IPS-18c (cell line): Measurements from ENCODE around the gene ERAL1.
"Not testable (repeated sequence)": the region's sequence is repeated elsewhere in the genome, so short reads cannot be mapped to it uniquely, and the experiment has no call there.

Experiments
- H3K4me3 ChIP-seq: 2 replicates; pipeline ENCODE4 v1.7.0; 2013; ENCODE audit warnings: low read depth, mild to moderate bottlenecking, low read length, moderate library complexity; ENCODE audit not compliant: insufficient read depth
- H3K9me3 ChIP-seq: one replicate; pipeline ENCODE4 v1.6.1; 2013; ENCODE audit warnings: mild to moderate bottlenecking, low read length, moderate library complexity; ENCODE audit not compliant: control insufficient read depth, insufficient read depth

The ERAL1 gene

DNA sequence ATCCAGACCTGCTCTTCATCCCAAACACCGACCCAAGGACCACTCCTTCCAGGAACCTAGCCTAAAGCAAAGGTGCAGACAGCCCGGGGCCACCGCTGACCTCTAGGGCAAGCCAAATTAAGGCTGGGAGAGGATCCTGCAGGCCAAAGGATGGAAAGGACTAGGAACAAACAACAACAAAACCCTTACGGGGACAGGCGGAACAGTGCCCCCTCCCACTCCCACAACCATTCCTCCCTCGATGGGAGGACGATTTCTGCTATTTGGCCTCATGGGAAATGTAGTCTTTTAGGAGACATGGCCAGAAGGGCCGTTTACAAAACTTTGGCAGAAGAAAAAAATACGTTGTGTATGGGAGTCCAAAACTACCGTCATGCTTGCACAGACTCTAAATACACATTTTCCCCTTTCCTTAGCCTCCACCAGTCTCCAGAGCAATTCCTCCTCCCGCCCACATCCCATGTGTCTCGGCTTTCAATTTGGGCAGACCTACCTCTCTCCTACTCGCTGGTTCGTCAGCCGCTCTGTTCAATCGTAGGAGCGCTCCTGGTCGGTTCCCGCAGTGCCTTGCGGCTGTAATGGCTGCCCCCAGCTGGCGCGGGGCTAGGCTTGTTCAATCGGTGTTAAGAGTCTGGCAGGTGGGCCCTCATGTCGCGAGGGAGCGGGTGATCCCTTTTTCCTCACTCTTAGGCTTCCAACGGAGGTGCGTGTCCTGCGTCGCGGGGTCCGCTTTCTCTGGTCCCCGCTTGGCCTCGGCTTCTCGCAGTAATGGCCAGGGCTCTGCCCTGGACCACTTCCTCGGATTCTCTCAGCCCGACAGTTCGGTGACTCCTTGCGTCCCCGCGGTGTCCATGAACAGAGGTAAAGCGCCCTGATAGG lies at the start of gene ERAL1:
TSS of gene ERAL1 (plus strand) at position 560 of the 879 bp plus-strand sequence. CDS start at position 579, 19 bp downstream.
- Histone ChIP-seq H3K4me3 (peak within 1 kb of the TSS; percentile 85), H3K9me3 (no peaks in the 10 kb centered on the region)

DNA sequence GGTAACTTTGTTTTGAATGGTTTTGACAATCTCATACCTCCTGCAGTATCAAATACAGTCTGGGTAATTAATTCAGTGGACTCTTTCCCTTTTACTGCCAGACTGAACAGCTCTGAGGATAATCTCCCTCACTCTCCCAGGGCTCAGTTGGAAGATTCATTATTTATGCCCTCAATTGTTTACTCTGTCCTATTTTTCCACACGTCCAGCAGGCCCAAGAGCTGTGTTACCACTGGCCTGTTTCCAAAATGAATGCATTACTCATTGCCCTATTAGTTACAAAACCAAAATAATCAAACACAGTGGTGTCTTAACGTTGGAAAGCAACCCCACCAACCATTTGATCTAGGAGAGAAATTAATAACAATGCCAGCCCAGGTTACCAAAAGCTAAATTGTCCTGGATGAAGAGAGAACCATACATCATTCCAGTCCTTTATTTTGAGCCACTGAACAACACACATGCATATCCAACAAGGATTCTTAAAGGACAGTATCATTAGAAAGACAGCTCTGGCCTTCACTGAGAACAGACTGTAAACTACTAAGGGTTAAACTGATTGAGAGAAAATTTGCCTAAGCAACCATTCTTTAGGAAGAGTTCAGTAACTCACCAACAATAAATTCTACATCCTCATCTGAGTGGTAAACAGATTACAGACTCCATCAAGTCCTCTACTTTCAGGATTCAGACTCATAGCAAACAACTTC lies 46.7 kb upstream of the ERAL1 start:
- Histone ChIP-seq H3K9me3 (no peaks in the 10 kb centered on the region), H3K4me3 (peak overlapping the region; percentile 25)

DNA sequence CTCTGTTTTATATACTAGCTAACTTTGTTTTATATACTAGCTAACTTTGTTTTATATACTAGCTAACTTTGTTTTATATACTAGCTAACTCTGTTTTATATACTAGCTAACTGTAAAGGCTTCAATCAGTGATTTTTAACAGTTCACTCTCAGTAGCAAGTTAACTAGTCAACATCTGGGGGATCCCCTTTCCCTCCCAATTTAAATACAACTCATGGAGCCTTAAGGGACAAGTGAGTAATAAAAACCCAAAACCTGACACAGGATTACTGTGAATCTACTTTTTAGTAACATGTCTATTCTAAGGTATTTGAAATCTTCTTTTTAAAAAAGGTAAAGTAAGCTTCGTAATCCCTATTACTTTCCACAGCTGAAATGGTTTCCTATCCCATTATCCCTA lies 44.4 kb upstream of the ERAL1 start:
- Histone ChIP-seq H3K4me3 (no peak overlapping the region), H3K9me3 (no peaks in the 10 kb centered on the region)

DNA sequence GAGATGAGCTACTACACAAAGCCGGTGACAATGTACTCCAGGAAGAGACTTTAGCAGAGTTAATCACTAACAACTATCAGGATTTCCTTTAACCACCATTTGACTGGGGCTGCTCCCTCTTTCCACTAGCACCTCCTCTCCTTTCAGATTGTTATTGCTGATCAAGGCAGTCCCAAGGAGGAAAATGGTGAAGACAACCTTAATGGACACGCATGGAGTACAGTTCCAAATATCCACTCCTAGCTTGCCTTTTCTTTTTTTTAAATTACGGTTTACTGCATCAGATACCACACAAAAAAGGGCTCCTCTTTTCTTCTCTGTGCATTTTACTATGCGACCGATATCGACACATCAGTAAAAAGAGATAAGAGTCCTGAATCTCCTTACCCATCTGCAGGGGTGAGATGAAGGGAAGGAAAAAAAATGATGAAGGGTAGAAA lies 43.1 kb upstream of the ERAL1 start:
- Histone ChIP-seq H3K4me3 (peak overlapping the region; percentile 83), H3K9me3 (no peaks in the 10 kb centered on the region)

DNA sequence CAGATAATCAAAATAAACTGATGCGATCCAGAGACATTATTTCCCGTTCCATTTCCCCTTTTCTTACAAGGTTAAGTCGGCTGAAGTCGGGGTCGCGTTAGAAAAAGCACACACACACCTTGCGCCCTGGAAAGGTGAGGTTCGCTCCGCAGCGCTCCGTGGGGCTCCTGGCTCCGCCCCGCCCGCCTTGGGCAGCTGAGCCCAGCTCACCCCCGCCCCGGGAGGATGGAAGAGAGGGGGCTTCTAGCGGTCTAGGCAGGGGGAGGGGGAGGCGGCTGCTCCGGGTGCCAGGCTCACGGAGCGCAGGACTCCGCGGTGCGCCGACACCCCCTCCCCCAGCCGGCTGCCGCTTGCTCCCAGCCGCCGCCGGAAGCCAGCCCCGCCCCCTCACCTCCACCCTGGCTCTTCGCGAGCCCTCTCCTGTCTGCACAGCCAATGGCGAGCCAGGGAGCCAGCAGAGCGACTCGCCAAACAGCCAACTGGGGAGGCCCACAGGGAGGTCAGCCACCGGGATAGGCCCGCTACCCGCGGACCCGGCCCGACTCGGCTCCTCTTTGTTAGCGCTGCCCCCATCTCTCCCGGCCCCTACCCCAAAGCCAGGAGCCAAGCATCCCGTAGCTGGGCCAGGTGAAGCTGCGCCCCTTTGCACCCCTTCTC lies 42.6 kb upstream of the ERAL1 start:
- H3K4me3 ChIP-seq, result peak overlapping the region; percentile 83
- H3K9me3 ChIP-seq, result no peaks in the 10 kb centered on the region

DNA sequence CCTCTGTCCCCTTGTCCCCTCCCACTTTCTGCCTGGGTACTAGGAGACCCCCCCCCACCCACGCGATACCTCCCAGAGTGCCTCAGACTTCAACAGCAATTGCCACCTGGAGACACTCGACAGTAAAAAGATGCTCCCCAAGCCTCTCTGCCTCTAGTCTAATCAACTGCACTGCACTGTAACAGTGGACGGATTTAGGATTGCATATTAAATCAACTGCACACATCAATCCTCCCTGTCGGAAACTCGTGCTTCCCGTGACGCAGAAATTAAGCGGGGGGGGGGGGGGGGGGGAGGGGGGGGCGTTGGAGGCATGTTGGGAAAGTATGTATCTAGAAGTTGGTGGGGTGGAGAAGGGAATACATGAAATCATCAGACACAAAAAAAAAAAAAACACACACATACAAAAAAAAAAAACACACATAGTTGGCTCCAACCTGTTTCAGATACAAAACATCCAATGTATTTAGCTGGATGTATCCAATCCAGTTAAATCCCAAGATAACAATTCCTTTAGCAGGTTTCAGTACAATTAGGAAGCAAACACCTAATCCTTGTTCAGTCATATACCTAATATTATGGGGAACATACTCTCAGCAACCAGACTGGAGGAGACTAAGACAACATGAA lies 42.0 kb upstream of the ERAL1 start:
- peak overlapping the region; percentile 80 for H3K4me3 ChIP-seq
- no peaks in the 10 kb centered on the region for H3K9me3 ChIP-seq

DNA sequence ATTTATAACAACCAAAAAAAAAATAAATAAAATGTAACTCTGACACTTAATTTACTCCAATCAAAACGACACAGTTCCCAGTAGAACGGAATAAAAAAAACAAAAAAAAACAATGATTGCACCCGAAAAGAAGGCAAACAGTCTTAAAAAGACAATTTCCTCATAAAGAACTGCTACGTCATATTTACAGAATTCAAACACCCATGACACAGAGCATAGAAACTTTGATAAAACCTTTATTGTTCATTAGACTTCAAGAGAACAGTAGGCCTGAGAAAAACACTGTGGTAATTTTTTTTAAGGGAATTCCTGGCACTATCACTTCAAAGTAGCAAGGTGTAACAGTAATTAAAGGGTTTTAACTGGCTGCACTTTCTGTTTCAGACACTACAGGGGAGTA lies 38.3 kb upstream of the ERAL1 start:
- Histone ChIP-seq H3K9me3 (no peaks in the 10 kb centered on the region), H3K4me3 (no peak overlapping the region)

DNA sequence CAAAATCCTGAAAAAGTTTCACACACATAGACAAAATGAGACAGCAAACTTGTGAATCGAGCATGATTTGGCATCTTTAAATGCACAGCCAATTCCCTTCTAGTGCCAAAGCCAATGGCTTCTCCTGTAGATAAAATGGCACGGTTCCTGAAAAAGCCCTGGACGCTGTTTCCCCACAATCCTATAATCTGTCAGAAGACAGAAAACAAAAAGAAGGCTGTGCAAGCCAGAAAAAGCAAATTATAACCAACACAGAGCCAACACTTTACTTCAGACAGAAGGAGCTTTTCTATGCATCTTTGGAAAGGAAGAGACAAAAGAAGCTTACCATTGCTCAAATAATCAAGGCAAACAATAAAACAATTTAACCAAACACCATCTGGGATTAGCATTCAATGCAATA lies 36.0 kb upstream of the ERAL1 start:
- Histone ChIP-seq H3K4me3 (no peak overlapping the region), H3K9me3 (no peaks in the 10 kb centered on the region)

DNA sequence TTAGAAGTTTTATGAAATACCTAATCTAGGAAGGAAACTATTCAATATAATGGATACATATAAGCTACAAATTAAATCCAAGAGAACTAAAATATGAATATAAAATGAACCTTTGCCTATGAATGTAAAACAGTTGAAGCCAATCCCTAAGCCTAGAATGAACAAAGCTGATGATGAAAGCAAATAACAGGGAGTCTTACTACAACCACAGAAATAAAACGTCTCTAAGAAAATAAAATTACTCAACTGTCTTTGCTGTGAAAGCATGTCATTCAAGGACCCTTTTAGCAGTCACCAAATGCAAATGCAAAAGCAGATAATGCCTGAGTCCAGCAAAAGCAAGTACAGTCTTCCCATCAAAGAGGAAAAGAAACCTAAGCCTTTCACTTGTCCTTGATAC lies 35.2 kb upstream of the ERAL1 start:
- Histone ChIP-seq H3K9me3 (no peaks in the 10 kb centered on the region), H3K4me3 (no peak overlapping the region)

DNA sequence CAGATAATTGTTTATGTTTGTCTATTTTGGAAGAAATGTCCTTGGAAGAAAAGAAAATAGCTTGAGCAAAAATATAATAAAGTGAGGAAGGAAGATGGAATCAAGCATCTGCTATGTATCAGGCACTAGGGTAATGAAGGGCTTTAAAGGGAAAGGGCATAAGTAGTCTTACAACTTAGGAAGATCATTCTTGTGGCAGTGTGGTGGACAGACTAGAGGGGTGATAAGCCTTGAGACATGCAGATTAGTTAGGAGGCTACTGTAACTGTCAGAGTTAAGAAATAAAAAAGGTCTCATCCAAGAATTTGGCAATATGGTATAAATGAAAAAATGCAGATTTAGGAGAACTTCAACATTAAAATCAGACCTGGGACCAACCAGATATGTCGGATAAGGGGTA lies 27.1 kb upstream of the ERAL1 start:
- Histone ChIP-seq H3K4me3 (no peak overlapping the region), H3K9me3 (no peaks in the 10 kb centered on the region)

DNA sequence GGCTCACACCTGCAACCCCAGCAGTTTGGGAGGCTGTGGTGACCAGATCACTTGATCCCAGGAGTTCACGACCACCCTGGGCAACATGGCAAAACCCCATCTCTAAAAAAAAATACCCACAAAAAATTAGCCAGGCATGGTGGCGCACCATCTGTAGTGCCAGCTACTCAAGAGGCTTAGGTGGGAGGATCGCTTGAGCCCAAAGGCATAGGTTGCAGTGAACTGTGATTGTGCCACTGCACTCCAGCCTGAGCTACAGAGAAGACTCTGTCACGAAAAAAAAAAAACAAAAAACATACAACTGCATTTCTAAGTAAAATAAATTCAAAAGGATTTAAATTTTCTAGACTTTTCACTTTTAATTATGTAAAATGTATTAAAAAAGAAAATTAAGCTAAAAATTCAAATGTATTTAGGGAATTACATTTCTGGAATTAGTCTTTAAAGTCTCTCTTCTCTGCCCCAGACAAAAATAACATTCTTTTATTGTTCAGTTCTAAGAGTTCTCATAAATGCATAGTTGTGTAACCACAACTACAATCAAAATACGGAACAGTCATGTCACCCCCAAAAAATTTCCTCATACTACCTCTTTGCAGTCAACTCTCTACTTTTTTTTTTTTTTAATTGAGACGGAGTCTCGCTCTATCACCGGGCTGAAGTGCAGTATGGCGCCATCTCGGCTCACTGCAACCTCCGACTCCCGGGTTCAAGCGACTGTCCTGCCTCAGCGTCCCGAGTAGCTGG lies 26.3 kb upstream of the ERAL1 start:
- Histone ChIP-seq H3K4me3 (no peak overlapping the region), H3K9me3 (no peaks in the 10 kb centered on the region)

DNA sequence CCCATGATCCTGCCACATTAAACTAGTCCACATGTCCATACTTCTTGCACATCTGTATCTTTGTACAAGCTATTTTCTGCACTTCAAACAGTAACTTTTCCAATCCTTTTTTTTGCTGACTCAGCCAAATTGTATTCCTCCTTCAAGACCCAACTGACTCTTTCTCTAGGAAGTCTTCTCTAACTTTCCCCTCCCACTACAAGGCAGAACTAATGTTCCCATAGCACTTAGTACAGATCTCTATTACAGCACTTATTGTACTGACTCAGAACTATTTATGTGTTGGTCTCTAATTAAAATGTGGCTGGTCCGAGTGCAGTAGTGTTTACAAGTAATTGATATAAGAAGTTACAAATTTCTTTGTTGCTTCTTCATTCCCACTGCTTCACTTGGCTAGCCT lies 20.4 kb upstream of the ERAL1 start:
- Histone ChIP-seq H3K9me3 (no peaks in the 10 kb centered on the region), H3K4me3 (no peak overlapping the region)

DNA sequence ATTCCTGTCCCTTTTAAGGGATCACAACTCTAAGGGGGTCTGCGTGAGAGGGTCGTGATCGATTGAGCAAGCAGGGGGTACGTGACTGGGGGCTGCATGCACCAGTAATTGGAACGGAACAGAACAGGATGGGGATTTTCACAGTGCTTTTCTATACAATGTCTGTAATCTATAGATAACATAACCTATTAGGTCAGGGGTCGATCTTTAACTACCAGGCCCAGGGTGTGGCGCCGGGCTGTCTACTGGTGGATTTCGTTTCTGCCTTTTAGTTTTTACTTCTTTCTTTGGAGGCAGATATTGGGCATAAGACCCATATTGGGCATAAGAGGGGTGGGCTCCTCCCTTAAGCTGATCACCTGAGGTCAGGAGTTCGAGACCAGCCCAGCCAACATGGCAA lies 18.3 kb upstream of the ERAL1 start:
- not testable (repeated sequence) for H3K9me3 ChIP-seq, H3K4me3 ChIP-seq

DNA sequence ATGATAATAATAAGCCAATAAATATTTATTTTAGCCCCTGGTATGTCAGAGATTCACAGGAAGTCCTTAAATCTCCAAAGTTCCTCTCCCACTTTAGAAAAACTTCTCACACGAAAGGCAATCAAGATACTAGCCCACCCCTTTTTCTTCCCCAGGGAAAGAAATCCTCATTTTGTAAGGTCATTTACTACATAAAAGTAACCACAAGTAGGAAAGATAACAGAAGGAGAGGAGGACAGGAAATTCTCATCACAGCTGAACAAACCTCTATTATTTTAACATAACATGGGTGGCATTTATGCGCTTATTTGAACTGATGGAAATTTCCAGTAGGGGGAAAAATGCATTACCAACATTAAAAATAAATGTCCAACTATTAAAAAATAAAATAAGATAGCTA lies 15.6 kb upstream of the ERAL1 start:
- Histone ChIP-seq H3K4me3 (no peak overlapping the region), H3K9me3 (no peaks in the 10 kb centered on the region)

DNA sequence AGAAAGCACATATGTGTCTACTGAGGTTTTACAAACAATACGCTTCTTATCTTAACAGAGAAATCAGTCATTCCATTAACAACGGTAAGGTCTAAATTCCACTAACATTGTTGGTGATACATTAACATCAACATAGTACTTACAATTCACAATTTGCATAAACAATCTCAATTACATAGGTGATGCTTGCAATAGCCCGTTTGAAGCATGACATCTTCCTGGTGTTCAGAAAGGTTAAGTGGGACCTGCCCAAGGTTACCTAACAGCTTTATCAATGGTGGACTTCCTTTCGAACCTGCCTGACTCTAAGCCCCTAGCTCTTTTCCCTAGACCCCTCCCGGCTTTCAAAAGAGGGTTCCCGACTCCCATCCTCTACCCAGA lies 12.9 kb upstream of the ERAL1 start:
- Histone ChIP-seq H3K4me3 (peak overlapping the region; percentile 98), H3K9me3 (no peaks in the 10 kb centered on the region)

DNA sequence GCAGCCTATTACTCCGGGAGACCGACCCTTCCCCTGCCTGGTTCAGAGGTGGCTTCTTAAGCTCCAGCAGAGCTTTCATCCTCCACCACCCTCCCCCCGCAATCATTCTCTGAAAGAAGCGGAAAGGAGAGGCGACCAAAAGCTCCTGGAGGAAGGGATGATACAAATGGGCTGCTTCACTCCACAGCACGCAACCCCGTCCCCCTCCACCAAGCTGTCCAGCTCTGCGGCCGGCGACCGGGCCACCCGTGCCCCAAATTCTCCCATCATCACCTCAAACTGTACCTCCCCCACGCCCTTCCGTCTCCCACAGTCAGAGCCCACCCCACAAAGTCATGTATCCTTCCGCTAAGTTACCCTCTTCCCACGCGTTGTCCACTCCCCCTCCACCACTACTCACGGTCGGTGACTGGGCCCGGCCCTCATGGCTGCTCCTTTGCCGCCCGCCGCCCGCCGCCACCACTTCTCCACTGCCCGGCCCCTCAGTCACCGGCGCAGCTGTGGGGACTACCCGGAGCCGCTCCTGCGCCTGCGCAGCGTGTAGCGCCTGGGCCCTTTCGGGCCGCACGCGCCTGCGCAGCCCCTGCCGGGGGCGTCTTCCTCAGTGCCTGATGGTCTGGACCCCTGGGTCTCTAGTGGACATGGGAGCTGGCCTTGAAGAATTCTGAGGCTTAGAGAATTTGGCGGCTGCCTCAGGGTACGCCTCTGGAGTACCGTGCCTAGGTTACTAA lies 12.4 kb upstream of the ERAL1 start, which contains the start of gene FAM222B:
TSS of gene FAM222B (minus strand) at position 509 of the 731 bp plus-strand sequence. CDS start 76,123 bp downstream, outside the sequence.
- Histone ChIP-seq H3K9me3 (no peaks in the 10 kb centered on the region), H3K4me3 (peak within 1 kb of the TSS; percentile 98)
